Nucleus accumbens (tissue), 56 donors: Measurements from ENCODE around the gene SPAG9.

Source experiments
- DNase-seq, 56 donors: peaks; one replicate each; lab custom pipeline; 2025; lab: John Stamatoyannopoulos, UW

Gene SPAG9

GRCh38 chr17:50959341-50959740 lies 161.3 kb downstream of the SPAG9 start:
- DNase-seq, result no peak

- DNase-seq, result no peak
These were observed 162.8 kb downstream of the SPAG9 start for GRCh38 chr17:50957600-50958575.

DNA sequence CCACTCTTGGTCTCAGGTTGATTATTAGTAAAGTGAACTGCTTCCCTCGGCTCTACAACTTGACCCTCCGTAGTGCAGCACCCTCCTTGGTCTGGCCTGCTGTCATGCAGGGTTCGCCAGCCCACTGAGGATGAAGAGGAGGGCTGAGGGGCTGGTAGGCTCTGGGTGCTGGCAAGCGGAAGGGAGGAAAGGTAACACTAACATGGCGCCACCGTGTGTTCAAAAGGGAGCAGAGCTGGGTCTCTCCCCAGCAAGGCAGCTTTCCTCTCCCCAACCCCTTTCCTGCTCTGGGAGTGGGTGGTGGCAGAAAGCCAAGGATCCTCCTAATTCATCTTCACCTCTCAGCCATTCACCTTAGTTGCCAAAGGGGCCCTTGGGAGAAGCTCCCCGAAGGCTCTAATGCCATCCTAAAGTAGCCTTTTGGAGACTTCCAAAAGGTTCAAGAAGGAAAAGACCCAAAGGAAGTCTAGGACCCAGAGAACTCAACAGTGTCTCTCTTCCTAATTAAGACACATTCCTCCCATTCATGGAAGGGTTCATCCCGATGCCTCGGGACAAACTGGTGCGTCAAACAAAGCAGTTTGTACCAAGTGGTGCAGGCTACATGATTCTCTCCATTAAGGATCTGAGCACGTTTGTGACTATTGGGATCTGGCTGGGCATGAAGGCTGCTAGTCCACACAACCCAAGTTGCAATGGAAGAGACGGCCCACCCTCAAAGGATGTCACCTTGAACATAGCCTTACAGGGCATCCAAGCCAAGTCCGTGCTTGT lies 163.7 kb downstream of the SPAG9 start:
- DNase-seq, result peak in 40 of 56 donors; percentile 14 to 82 (median 50)

- no peak for DNase-seq
These were observed 164.3 kb downstream of the SPAG9 start for GRCh38 chr17:50956409-50956749.

GRCh38 chr17:50955667-50956120 lies 165.0 kb downstream of the SPAG9 start:
- no peak for DNase-seq

GRCh38 chr17:50955160-50955559 lies 165.5 kb downstream of the SPAG9 start:
- DNase-seq, result no peak

DNA sequence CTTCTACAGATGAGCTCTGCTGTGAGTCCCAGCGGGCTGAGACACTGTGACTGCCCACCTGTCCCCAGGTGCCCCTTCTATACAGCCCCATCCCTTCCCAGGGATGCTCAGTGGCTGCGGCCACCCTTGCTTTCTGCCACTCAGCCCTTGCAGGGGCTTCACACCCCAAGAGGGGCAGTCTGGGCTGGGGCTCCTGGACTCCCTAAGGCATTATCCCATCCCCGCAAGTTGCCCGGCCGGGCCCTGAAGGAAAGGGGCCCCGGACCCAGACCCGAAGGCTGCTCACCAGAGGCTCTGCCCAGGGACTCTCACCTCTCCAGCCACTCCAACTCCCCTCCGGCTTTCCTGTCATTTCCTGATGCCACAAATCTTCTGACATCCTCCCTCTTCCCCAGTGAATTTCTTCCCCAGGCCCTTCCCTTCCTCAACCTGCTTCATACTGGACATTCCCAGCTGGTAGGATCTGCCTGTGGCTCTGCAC lies 166.0 kb downstream of the SPAG9 start:
- no peak for DNase-seq

DNA sequence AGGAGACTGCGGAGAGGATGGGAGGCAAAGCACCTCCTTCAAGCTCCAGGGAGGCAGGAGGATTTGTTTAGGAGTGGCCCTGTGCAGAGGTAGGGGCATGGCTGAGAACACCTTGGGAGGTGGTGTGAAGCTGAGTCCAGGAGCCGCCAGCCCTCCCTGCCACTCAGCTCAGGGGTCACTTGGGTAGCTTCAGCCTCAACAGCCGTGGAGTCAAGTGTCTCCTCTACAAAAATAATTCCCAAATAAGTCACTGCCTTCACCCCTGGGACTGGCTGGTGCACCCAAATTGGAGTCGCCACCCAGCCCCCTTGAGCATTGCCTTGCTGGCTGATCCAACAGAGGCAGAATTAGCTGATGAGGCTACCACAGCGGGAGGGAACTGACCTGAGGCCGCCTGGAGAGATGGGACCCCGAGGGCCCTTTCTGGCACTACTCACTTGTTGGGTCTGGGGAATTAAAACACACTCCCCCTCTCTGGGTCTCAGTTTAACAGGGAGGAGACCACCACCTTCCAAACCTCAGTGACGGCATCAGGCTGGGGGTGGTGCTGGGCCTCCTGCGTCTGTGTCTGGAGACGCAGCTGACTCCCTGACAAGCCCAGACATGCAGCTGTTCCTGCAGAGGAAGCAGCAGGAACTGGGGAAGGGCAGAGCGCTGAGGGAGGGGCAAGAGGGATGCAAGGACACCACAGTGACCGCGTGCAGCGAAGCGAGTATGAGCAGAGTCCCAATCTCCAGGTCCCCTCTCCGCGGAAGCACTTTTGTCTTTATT lies 166.7 kb downstream of the SPAG9 start:
- DNase-seq, result peak in 1 of 56 donors; percentile 20

GRCh38 chr17:50953518-50953830 lies 167.2 kb downstream of the SPAG9 start:
- DNase-seq, result no peak

GRCh38 chr17:50952889-50953288 lies 167.8 kb downstream of the SPAG9 start:
- no peak for DNase-seq

DNA sequence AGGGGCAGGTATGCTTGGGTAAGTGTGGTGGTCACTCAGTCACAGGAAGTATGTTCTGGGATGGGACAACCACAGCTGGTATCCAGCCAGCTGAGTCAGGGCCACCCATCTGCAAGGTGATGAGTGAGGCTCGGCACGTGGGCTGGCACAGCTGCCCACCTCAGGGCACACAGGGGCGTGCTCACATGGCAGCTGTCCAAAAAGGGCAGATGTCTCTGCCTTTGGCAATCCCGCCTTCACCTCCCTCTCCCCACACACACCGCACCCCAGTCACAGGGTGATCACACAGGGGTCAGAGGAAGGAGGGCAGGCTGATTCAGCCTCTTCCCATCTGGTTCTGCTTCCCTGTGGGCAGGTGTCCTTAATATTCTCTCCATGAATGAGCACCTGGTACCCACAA lies 168.7 kb downstream of the SPAG9 start:
- DNase-seq, result no peak

GRCh38 chr17:50949989-50950877 lies 170.4 kb downstream of the SPAG9 start:
- DNase-seq, result peak in 49 of 56 donors; percentile 26 to 86 (median 63)

DNA sequence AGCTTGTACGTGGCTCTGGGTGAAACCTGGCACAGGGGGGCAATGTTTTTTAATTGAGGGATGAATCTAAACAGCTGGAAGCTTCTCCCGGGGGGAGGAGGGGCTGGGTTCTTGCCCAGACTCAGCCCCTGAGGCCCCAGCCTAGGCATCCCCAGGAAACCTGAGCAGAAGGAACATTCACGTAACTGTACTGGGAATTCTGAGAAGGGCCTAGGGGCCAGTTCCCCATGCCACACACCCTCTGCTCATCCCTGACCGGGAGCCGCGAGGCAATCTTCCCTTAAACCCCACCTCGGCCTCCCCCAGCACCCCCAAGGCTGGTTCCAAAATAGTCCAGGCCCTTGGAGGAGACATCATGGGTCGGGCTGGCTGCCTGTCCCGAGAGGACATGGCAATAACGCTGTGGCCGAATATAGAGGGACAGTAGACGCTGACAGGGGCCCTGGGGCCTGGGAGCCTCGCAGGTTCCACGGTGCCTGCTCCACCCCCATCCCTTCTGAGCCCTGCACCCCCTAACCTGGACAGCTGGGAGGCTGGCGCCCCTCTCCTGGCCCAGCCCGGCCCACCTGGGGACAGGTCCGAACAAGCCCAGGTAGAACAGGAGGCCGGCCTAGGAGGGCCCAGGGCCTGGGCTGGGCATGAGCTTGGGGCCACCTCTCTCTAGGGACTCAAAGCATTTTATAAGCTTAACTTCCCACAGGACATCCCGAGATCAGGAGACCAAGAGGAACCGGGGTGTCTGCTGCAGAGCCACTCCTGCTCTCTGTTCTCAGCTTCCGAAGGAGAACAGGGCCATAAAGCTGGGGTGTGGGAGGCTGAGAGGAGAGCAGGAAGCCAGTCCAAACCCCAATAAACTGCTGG lies 171.3 kb downstream of the SPAG9 start:
- DNase-seq, result no peak

- DNase-seq, result no peak
These were observed 172.0 kb downstream of the SPAG9 start for GRCh38 chr17:50948711-50949110.

DNA sequence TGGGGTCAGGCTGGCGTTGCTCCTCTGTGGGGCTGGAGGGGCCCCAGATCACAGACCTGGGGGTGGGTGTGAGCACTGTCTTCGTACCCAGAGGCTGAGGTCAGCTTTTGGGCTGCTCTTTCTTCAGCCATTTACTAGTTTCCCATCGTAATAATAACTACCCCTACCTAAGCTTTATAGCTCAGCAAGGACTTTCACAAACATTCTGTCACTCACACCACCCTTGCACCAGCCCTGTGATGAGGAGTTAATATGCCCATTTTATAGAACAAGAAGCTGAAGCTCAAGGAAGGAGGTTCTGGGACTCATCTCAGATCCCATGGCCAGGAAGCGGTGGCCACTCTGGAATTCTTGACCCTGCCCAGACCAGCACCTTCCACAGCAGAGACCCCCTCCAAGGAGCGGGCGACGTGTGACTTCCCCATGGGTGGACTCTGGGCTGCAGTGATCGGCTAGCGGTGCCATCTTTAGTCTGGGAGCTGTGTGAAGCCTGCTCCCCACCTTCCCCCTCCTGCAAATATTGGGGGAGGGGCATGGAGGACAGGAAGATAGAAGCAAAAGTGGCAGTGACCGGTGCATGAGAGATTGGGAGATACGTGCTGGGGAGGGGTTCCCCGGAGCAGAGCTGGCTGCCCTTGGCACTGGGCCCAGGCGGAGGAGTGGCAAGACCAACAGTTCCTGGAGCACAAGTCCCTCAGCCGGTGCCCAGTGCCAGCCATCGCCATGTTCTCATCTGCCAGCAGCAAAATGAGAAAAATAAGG lies 172.7 kb downstream of the SPAG9 start:
- peak in 32 of 56 donors; percentile 16 to 78 (median 42) for DNase-seq

GRCh38 chr17:50946891-50947781 lies 173.5 kb downstream of the SPAG9 start:
- no peak for DNase-seq
